SU-DHL-6 (cell line): ENCODE measurements around the gene ATG2A.

Experiments used
- CTCF ChIP-seq: fragments of 200-600 bp; sonication (generic); IDR thresholded peaks from one replicate; pipeline ENCODE4 v1.5.1; 2017; ENCODE audit warnings: antibody characterized with exemption, mild to moderate bottlenecking, low read length, moderate library complexity; ENCODE audit not compliant: insufficient read depth, poor library complexity, severe bottlenecking
- EZH2phosphoT487 ChIP-seq: fragments of 200-600 bp; sonication (generic), shearing (Covaris generic); conservative IDR thresholded peaks from 2 replicates; pipeline ENCODE4 v1.6.1; 2018; ENCODE audit warnings: mild to moderate bottlenecking, antibody characterized with exemption, low read length, moderate library complexity, mixed read lengths

DNA sequence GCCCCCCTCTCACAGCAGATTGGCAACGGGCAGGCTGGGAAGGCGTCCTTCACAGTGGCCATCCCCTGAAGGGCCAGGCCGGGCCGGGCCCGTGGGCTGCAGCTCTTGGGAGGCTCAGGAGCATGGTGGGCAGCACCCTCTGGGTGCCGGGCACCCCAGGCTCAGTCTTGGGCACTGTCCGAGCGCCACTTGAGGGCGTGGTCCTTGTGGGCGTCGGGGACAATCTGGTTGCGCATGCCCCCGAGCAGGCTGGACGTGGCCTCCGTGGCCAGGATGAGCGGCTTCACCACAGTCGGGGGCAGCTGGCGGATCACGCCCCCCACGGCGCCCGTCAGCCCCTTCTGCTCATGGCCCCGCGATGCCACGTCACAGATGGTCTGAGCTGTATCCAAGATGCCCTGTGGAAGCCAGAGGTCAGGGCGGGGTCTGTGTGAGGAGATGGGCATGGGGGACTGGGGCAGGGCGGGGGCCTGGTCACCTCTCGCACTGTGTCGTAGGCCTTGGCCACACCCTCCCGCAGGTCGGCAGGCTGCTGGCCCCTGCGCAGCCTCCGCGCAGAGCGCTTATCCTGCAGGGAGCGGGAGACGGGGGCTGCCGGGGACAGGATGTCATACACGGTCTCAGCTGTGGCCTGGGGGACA lies 22.1 kb downstream of the ATG2A start:
- TF ChIP-seq CTCF (no peak), EZH2phosphoT487 (no peak)
